Glomerular visceral epithelial cell (primary cell): ENCODE results near the gene PTPN5.
"Not testable (repeated sequence)": the region's sequence is repeated elsewhere in the genome, so short reads cannot be mapped to it uniquely, and the experiment has no call there.

Experiments
- DNase-seq: peaks from one replicate; pipeline ENCODE4 v3.0.0-alpha.2; 2016; ENCODE audit errors: extremely low spot score

Gene PTPN5

GRCh38 chr11:18682466-18682865, 109.1 kb downstream of the PTPN5 start:
- DNase-seq, result no peak

- DNase-seq, result not testable (repeated sequence)
Measured at GRCh38 chr11:18681949-18682348, 109.6 kb downstream of the PTPN5 start.
